Islet precursor cell (in vitro differentiated cells): Measurements from ENCODE around the gene ABCC1.
A peak's percentile ranks its signal among the peaks of the same experiment; 100 is the strongest.

ENCODE experiments used
- DNase-seq: peaks from one replicate; pipeline ENCODE4 v3.0.0-alpha.2; 2018

The ABCC1 gene

DNA sequence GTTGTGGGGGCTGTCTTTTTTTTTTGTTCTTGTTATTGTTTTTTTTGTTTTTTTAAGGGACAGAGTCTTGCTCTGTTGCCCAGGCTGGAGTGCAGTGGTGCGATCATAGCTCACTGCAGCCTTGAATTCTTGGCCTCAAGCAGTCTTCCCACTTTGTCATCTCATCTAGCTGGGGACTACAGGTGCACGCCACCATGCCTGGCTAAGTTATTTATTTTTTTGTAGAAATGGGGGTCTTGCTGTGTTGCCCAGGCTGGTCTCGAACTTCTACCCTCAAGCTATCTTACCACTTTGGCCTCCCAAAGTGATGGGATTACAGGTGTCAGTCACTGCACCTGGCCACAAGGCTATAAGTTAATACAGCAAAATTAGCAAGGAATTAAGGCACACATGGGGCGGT is 101.7 kb downstream of the ABCC1 start:
- no peak for DNase-seq

DNA sequence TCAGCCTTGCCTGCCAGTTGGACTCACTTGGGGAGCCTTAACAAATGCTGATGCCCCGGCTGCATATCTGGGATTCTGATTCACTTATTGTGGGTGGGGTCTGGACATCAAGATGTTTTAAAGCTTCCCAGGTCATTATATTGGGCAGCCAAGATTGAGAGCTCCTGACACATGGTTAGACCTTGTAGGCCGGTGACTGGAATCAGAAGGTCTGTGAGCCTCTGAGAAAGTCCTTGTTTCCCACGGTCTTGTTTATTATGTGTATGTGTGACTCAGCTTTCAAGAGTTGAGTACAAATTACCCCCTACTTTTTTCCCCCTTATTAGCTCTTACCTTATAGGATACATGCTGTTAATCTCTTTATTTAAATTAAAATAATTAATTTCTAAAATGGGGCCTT is 103.5 kb downstream of the ABCC1 start:
- DNase-seq, result no peak

GRCh38 chr16:16057102-16057501 is 107.7 kb downstream of the ABCC1 start:
- no peak for DNase-seq

DNA sequence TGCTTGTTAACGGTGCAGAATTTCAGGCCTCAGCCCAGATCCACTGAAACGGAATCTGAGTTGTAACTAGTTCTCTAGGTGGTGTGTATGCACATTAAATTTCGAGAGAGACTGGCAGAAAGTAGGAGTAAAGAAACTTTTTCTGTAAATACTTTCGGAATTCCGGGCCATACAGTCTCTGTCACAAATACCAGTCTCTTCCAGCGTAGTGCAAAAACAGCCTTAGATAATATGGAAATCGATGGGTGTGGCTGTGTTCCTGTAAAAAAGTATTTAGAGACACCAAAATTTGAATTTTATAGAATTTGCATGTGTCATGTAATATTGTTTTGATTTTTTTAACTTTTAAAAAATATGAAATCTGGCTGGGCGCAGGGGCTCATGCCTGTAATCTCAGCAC is 109.7 kb downstream of the ABCC1 start:
- DNase-seq, result no peak

- no peak for DNase-seq
Observed at GRCh38 chr16:16059895-16060590, 110.6 kb downstream of the ABCC1 start.

DNA sequence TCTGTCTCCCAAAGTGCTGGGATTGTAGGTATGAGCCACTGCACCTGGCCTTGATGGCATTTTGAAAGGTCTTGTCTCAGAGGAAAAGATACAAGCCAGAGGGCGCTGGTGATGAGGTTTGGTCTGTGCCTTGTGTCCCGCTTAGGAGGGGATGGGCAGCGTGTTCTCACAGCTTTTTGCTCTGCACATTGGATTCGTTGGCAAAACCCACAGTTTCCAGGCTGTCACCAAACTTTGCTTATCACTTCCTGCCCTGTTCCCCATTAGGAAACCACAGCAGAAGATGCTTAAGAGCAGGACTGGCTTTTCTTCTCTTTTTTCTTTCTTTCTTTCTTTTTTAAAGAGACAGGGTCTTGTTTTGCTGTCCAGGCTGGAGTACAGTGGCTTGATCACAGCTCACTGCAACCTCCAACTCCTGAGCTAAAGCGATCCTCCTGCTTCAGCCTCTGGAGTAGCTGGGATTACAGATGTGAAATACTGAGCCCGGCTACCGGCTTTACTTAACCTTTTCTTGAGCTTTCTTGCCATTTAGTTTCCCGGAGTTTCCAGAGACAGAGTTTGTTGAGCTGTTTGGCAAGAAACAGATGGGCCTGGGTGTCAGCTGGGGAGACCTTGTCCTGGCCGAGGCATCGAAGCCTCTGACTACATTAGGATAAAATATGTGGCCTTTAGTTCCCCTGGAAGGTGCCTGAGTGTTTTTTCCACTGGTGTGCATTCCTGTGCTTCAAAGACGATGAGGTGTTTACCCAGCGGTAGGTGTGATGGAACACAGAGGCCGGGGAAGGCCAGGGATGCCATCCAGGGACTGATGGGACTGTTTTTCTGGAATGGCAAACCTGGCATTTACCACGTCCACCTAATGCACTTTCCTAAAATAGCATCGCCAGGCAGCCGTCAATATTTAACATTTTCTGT is 112.9 kb downstream of the ABCC1 start:
- no peak for DNase-seq

DNA sequence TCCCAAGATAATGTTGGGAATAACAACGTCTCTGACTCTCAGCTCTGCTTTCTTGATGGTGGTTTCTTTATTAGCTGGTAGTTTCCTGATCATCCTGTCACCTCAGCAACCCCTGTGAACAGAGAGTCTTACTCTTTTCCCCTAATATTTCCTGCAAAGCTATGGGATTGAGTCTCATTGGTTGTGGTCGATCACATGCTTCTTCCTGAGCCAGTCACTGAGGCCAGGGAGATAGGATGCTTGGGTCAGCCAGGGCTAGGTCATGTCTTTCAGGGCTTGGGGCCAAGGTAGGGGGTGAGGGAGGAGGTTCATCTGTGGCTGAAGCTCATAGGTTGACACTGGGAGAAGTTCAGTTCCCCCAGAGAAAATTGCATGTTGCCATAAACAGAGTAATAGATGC is 114.3 kb downstream of the ABCC1 start:
- no peak for DNase-seq

- no peak for DNase-seq
Observed at GRCh38 chr16:16064874-16065384, 115.5 kb downstream of the ABCC1 start.

DNA sequence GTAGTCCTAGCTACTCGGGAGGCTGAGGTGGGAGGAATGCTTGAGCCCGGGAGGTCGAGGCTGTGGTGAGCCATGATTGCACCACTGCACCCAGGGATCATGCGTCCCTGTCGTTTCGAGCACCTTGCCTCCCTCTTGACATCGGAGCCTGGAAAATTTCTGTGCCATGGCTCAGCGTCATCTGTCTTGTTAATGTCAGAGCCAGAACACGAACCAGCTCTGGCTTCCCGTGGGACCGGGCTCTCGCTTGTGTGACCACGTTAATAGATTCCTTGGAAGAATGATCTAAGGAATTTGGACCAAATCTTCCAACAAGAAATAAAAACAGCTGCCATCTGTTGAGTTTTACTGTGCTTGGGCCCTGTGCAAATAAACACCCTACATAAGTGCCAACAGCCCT is 117.7 kb downstream of the ABCC1 start:
- DNase-seq, result no peak

DNA sequence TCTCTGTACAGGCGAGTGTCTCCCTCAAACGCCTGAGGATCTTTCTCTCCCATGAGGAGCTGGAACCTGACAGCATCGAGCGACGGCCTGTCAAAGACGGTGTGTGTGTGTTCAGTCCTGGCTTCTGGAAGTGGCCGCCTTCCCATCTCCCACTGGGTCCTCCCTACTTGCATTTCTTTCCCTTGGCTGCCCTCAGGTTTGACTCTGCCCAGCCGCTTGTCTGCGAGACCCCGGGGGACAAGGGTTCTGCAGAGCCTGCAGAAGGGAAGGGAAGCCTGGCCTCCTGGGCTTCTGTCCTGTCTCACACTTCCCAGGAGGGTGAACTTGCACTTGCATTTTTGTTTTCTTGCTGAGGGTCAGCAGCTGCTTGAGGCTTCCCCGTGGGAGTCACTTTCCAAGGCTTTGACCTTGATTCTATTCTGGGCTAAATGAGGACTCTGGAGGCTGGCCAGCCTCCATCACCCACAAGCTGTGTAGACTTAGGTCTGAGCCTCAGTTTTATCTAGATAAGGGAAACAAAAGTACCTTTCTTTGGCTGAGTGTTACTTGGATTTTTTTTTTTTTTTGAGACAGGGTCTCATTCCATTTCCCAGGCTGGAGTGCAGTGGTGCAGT is 122.3 kb downstream of the ABCC1 start:
- no peak for DNase-seq

DNA sequence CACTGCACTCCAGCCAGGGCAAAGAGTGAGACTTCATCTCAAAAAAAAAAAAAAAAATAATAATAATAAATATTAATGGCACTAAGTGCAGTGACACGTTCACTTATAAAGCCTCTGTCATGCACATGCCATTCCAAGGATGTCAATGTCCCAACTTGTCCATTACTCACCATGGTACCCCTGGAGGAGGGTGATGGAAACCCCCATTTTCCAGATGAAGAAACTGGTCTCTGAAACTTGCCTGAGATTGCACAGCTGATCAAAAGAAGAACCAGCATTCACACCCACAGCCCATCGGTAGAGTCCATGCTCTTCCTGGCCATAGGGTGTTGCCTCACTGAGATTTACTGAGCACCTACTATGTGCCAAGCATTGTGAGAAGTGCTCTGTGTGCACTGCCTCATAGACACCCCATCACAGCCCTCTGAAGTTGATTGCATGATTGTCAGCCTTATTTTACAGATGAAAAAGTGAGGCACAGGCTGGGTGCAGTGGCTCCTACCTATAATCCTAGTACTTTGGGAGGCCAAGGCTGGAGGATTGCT is 123.7 kb downstream of the ABCC1 start:
- no peak for DNase-seq

- peak; percentile 92 for DNase-seq
Observed at GRCh38 chr16:16073891-16074881, 124.8 kb downstream of the ABCC1 start.

DNA sequence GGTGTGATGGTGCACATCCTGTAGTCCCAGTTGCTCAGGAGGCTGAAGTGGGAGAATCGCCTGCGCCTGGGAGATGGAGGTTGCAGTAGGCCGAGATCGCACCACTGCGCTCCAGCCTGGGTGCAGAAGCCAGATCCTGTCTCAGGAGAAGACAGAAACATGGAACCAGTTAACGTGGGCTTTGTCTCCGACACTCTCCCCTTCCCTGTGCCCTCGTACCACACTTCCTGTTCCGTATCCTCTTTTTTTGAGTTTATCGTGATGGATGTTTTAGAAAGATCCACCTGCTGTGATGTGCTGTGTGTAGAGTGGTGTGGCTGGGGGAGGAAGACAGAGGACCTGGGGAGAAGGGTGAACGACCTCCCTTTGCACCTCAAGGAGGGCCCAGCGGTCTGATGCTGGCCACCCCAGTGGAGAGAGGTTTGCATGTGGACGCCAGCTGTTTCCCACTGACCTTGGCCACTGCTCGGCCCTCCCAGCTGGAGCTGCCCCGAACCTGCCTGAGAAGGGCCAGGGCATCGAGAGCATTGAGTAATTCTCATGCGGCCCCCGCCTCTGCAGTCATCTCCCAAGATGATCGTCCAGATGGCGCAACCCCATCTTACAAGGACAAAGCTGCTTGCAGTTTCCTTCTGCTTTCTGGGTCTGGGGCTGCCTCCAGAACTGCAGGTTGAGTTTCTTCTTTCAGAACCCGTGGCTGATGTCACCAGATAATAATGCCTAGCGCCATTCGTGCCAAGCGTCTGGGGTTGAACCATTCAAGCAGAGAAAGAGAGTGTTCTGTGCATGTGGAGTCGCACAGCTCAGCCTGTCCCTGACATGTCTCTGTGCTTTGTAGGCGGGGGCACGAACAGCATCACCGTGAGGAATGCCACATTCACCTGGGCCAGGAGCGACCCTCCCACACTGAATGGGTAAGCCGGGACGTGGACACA is 126.3 kb downstream of the ABCC1 start:
- no peak for DNase-seq

DNA sequence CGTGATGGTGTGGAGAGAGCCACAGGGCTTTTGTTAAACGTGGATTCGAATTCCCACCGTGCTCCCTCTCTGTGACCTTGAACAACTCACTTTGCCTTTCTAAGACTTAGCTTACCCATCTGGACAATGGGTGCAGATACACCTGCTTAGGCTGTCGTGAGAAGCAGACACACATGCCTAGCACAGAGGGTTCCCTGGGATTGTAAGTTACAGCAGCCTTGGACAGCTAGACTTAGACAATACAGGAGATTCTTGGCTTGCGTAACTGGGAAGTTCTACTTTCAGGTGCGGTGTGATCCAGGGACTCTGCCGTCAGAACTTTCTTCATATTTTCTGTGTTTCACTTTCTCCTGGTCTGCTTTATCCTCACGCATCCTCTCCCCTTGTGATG is 127.0 kb downstream of the ABCC1 start:
- DNase-seq, result no peak

GRCh38 chr16:16080465-16081065 is 131.1 kb downstream of the ABCC1 start:
- no peak for DNase-seq

- no peak for DNase-seq
Observed at GRCh38 chr16:16081141-16081540, 131.7 kb downstream of the ABCC1 start.

DNA sequence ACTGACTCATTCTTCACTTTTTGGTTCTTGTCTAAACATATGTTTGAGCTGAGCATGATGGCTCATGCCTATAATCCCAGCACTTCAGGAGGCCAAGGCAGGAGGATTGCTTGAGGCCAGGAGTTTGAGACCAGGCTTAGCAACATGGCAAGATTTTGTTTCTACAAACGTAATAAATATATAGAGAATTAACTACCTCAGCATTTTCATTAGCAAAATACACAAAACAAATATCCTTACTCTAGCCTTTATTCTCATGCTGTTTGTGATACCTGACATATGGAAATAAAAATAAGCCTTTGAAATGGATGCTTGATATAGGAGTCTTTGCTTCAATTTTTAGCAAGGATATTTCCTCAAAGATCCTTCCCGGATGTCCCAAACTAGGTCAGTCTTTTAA is 132.8 kb downstream of the ABCC1 start:
- DNase-seq, result no peak

- no peak for DNase-seq
Observed at GRCh38 chr16:16083421-16084156, 134.2 kb downstream of the ABCC1 start.

DNA sequence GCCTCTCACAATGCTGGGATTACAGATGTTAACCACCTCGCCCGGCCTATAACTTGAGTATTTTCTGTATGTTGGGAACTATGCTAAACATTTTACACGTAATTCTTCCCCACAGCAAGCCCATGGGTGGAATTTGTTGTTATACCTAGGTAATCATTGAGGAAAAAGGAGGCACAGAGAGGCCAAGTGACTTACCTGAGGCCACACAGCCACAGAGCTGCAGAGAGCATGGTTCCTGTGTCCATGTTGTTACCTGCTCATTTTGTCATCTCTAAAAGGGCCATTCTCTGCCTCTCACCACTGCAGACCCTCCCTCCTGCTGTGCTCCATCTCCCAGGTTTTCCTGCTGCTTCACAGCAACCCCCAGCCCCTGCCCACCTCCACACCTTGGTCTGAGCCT is 135.5 kb downstream of the ABCC1 start:
- DNase-seq, result no peak
